ENCODE measurements around the gene EPC2.

DNA sequence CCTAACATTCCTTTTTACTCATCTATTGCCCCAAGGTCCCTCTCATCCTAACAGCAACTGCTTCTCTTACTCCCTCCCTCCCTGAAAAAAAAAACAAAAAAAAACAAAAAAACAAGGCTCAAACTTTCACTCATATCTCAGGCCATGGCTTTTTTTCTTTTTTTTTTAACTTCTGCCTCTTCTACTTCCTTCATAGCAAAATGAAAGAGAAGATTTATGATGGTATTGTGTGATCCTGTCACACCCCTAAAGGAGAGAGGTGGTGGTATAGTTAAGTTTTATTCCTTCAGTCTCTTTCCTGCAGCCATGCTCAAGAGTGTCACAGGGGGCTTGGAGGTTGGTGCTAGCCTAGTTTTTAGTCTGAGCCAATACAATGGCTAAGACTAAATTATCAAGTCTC lies 21.5 kb upstream of the EPC2 start:
- TF ChIP-seq, protein P1, sequence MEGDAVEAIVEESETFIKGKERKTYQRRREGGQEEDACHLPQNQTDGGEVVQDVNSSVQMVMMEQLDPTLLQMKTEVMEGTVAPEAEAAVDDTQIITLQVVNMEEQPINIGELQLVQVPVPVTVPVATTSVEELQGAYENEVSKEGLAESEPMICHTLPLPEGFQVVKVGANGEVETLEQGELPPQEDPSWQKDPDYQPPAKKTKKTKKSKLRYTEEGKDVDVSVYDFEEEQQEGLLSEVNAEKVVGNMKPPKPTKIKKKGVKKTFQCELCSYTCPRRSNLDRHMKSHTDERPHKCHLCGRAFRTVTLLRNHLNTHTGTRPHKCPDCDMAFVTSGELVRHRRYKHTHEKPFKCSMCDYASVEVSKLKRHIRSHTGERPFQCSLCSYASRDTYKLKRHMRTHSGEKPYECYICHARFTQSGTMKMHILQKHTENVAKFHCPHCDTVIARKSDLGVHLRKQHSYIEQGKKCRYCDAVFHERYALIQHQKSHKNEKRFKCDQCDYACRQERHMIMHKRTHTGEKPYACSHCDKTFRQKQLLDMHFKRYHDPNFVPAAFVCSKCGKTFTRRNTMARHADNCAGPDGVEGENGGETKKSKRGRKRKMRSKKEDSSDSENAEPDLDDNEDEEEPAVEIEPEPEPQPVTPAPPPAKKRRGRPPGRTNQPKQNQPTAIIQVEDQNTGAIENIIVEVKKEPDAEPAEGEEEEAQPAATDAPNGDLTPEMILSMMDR (IDR thresholded peaks at IDR 0.05; ENCODE audit: low read depth, low read length) = no peak
- no peak for TF ChIP-seq POLR2A (IDR thresholded peaks at IDR 0.05; ENCODE audit: extremely low read depth, insufficient read length)
- TF ChIP-seq, protein P2, sequence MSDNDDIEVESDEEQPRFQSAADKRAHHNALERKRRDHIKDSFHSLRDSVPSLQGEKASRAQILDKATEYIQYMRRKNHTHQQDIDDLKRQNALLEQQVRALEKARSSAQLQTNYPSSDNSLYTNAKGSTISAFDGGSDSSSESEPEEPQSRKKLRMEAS (IDR thresholded peaks at IDR 0.05; ENCODE audit: low read depth, low read length) = no peak
- no peak for TF ChIP-seq MYC (IDR thresholded peaks at IDR 0.05; ENCODE audit: low read depth, low read length)
